Chondrocyte (in vitro differentiated cells): ENCODE measurements around the gene OSTF1. TPM values are rescaled to one million over a fixed set of nuclear protein-coding genes. Genes with fewer than 3 reads are reported as not detected.

Experiments
- DNase-seq: peaks from one replicate; pipeline ENCODE4 v3.0.0; 2021; ENCODE audit warnings: mixed read lengths, low spot score
- H3K27ac Mint-ChIP-seq: one replicate; pipeline ENCODE4 v1.8.0; 2021; ENCODE audit warnings: mild to moderate bottlenecking, moderate library complexity, mixed read lengths; ENCODE audit not compliant: unreplicated experiment
- H3K27me3 Mint-ChIP-seq: 2 replicates; pipeline ENCODE4 v1.8.0; 2021; ENCODE audit warnings: low read depth, mixed read lengths
- H3K36me3 Mint-ChIP-seq: 2 replicates; pipeline ENCODE4 v1.8.0; 2021; ENCODE audit warnings: low read depth, mixed read lengths
- H3K4me1 Mint-ChIP-seq: 2 replicates; pipeline ENCODE4 v1.8.0; 2021; ENCODE audit warnings: low read depth, mild to moderate bottlenecking, mixed read lengths
- H3K4me3 Mint-ChIP-seq: one replicate; pipeline ENCODE4 v1.8.0; 2021; ENCODE audit warnings: mild to moderate bottlenecking, moderate library complexity, mixed read lengths; ENCODE audit not compliant: unreplicated experiment
- H3K9me3 Mint-ChIP-seq: 2 replicates; pipeline ENCODE4 v1.8.0; 2021; ENCODE audit warnings: low read depth, mixed read lengths
- CTCF ChIP-seq: fragments of 200-600 bp; sonication (generic); IDR thresholded peaks from 2 replicates; pipeline ENCODE4 v1.5.0; 2021; ENCODE audit warnings: antibody characterized with exemption, mild to moderate bottlenecking, moderate library complexity
- total RNA-seq: library from RNA; stranded (reverse); gene quantifications from 3 replicates; pipeline ENCODE4 v1.2.1, GENCODE V29; 2021

Gene OSTF1
- total RNA-seq, 1 donor from 2014 or later: 30.8 TPM

DNA sequence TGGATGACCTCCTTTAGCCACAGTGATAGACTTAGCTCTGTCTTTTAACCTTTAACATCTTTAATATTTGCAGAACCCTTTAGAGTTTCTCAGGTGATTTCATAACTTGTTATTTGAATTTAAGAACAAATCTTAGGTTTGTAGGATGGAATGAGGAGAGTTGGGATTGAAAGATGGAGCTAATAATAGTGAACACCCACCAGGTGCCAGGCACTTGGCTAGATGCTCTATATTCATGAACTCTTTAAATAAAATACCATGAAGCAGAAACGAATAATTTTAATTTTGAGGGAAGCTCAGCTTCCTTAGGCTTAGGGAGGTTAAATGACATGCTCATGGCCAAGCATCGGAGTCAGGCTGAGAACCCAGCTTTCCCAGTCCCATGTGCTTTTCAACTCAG is 40.8 kb upstream of the OSTF1 start:
- peaks cover 32% of the 10 kb centered on the region for H3K27me3 Mint-ChIP-seq
- TF ChIP-seq CTCF: no peak

DNA sequence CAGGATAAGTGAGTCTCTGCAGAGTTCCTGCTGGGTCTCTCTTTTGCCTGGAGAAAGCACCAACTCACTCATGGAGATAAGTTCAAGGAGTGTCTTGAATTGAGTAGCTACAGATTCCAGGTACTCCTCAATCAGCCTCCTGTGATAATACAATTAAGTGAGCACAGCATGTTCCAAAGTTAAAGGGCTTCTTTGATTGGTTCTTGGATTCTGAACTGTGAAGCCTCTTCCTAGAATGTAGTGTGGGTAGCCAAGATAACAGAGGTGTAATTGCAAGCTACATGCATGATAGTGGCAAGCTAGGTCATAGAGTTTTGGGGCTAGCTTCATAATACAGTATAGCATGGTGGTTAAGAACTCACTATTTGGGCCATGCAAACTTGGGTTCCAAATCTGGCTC is 37.0 kb upstream of the OSTF1 start:
- Mint-ChIP-seq H3K4me1 (no peaks in the 10 kb centered on the region), H3K9me3 (no peaks in the 10 kb centered on the region)
- TF ChIP-seq CTCF: no peak

More for the DNA sequence above, 40.8 kb upstream of the OSTF1 start:
- H3K9me3 Mint-ChIP-seq: no peaks in the 10 kb centered on the region
- H3K4me3 Mint-ChIP-seq: no peak overlapping the region
- H3K4me1 Mint-ChIP-seq: no peaks in the 10 kb centered on the region
- no peaks in the 10 kb centered on the region for H3K36me3 Mint-ChIP-seq
- no peak overlapping the region for H3K27ac Mint-ChIP-seq
- no peak for DNase-seq

DNA sequence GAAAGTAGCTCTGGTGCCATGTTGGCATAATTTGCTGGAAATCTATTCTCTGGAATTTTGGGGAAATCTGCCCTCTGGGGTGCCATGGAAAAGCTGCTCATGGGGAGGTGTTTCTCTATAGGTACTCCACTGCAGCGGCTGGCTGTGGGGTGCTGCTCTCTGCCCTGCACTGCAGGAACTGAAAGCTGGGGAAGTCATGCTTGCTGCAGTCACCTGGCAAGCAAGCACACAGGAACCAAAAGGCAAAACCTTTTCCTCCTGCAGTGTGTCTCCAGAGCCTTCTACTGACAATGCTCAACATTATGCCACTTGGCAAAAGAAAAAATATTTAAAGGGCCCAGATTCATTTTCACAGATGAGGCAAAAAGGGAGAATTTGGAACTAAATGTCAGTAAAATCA is 34.4 kb upstream of the OSTF1 start:
- H3K27ac Mint-ChIP-seq: no peak overlapping the region
- H3K4me1 Mint-ChIP-seq: no peaks in the 10 kb centered on the region
- no peak for TF ChIP-seq CTCF
- DNase-seq: no peak
- H3K4me3 Mint-ChIP-seq: no peak overlapping the region
- H3K27me3 Mint-ChIP-seq: peaks cover 10% of the 10 kb centered on the region
- H3K9me3 Mint-ChIP-seq: peaks cover 6% of the 10 kb centered on the region
- no peaks in the 10 kb centered on the region for H3K36me3 Mint-ChIP-seq

More for the DNA sequence above, 37.0 kb upstream of the OSTF1 start:
- peaks cover 13% of the 10 kb centered on the region for H3K27me3 Mint-ChIP-seq
- H3K27ac Mint-ChIP-seq: no peak overlapping the region
- no peak for DNase-seq
- H3K4me3 Mint-ChIP-seq: no peak overlapping the region
- no peaks in the 10 kb centered on the region for H3K36me3 Mint-ChIP-seq

DNA sequence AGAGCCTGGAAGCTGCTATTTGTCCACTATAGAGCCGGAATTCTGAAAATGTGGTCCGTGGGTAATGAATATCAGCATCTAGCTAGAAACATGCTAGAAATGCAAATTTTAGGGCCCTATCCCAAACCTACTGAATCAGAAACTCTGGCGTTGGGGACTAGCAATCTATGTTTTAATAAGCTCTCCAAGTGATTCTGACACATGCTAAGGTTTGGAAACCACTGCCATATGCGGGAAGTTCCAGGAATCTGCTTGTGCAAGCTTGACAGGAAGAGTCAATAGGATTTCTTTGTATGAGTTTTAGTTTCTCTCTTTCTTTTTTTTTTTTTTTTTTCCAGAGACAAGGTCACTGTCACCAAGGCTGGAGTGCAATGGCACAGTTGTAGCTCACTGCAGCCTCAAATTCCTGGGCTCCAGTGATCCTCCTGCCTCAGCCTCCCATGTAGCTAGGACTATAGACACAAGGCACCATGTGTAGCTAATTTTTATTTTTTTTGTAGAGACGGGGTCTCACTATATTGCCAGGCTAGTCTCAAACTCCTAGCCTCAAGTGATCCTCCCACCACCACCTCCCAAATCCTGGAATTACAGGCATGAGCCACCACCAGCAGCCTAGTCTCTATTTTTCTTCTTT is 33.8 kb upstream of the OSTF1 start:
- DNase-seq: no peak
- no peak for TF ChIP-seq CTCF
- no peaks in the 10 kb centered on the region for H3K4me1 Mint-ChIP-seq
- no peak overlapping the region for H3K4me3 Mint-ChIP-seq
- no peak overlapping the region for H3K27ac Mint-ChIP-seq
- H3K27me3 Mint-ChIP-seq: peaks cover 10% of the 10 kb centered on the region
- peaks cover 11% of the 10 kb centered on the region for H3K9me3 Mint-ChIP-seq
- no peaks in the 10 kb centered on the region for H3K36me3 Mint-ChIP-seq

- no peak overlapping the region for H3K27ac Mint-ChIP-seq
- H3K4me3 Mint-ChIP-seq: no peak overlapping the region
- H3K4me1 Mint-ChIP-seq: peaks cover 12% of the 10 kb centered on the region
- DNase-seq: no peak
- TF ChIP-seq CTCF: no peak
- H3K27me3 Mint-ChIP-seq: no peaks in the 10 kb centered on the region
- peaks cover 2% of the 10 kb centered on the region for H3K36me3 Mint-ChIP-seq
- H3K9me3 Mint-ChIP-seq: peaks cover 14% of the 10 kb centered on the region
Measured at GRCh38 chr9:75061169-75061568, 27.1 kb upstream of the OSTF1 start.
